NB4 (cell line): ENCODE results near the gene RBFOX1.

ENCODE experiments used
- DNase-seq: peaks from one replicate; pipeline ENCODE4 v3.0.0; 2010; ENCODE audit warnings: low read depth
- H3K4me3 ChIP-seq: one replicate; pipeline ENCODE4 v1.5.1; 2011; ENCODE audit warnings: mild to moderate bottlenecking, low read depth, low read length, moderate library complexity
- MYC ChIP-seq: IDR thresholded peaks from 2 replicates; pipeline ENCODE4 v1.6.1; 2011; ENCODE audit warnings: low read depth, low read length
- POLR2A ChIP-seq: IDR thresholded peaks from 2 replicates; pipeline ENCODE4 v1.6.1; 2011; ENCODE audit warnings: mild to moderate bottlenecking; ENCODE audit not compliant: insufficient read length; ENCODE audit errors: extremely low read depth
- TF ChIP-seq, protein P1 (sequence below): IDR thresholded peaks from 2 replicates; pipeline ENCODE4 v1.6.1; 2011; ENCODE audit warnings: low read depth, low read length
- TF ChIP-seq, protein P2 (sequence below): IDR thresholded peaks from one replicate; pipeline ENCODE4 v1.5.1; 2012; ENCODE audit warnings: low read depth, low read length

Gene RBFOX1

GRCh38 chr16:7440886-7441400, 108.3 kb downstream of the RBFOX1 start:
- TF ChIP-seq, protein P1, sequence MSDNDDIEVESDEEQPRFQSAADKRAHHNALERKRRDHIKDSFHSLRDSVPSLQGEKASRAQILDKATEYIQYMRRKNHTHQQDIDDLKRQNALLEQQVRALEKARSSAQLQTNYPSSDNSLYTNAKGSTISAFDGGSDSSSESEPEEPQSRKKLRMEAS: no peak
- TF ChIP-seq POLR2A: no peak
- TF ChIP-seq, protein P2, sequence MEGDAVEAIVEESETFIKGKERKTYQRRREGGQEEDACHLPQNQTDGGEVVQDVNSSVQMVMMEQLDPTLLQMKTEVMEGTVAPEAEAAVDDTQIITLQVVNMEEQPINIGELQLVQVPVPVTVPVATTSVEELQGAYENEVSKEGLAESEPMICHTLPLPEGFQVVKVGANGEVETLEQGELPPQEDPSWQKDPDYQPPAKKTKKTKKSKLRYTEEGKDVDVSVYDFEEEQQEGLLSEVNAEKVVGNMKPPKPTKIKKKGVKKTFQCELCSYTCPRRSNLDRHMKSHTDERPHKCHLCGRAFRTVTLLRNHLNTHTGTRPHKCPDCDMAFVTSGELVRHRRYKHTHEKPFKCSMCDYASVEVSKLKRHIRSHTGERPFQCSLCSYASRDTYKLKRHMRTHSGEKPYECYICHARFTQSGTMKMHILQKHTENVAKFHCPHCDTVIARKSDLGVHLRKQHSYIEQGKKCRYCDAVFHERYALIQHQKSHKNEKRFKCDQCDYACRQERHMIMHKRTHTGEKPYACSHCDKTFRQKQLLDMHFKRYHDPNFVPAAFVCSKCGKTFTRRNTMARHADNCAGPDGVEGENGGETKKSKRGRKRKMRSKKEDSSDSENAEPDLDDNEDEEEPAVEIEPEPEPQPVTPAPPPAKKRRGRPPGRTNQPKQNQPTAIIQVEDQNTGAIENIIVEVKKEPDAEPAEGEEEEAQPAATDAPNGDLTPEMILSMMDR: no peak
- TF ChIP-seq MYC: no peak
- no peak overlapping the region for H3K4me3 ChIP-seq
- no peak for DNase-seq

- TF ChIP-seq, protein P2: no peak
- H3K4me3 ChIP-seq: no peak overlapping the region
- DNase-seq: no peak
Observed at GRCh38 chr16:7442050-7442449, 109.4 kb downstream of the RBFOX1 start.

- H3K4me3 ChIP-seq: no peak overlapping the region
- no peak for TF ChIP-seq POLR2A
- no peak for TF ChIP-seq MYC
- TF ChIP-seq, protein P2: no peak
- TF ChIP-seq, protein P1: no peak
- no peak for DNase-seq
Observed at GRCh38 chr16:7443142-7443541, 110.5 kb downstream of the RBFOX1 start.

DNA sequence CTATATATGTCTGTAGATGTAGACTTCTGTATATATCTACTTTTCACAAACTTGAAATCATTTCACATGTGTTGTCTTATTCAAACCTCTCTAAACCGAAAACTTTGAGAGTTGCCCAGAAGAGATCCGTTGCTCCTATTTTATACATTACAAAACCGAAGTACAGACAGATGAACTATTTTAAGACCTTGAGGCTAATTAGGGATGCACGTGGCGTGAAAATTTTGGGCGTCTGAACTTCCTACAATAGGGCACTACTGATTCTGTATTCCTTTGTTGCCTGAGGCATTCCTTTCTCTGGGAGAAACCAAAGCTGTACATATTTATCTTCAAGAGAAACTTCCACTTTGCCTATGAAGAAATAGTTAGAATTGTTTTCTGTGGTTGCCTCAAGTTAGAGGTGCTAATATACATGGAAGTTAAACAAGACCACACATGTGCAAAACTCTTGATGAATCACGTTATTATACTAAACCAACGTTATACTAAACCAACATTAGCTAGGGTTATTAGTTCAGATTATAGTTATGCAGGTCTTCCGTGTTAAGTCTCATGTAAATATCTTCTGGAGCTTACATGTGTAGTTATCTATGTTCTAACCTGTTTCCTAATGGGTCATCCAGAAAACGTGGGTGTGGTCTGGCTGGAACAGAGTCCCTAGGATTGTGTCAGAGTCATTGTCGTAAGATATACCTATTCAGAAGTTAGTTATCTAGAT, 111.2 kb downstream of the RBFOX1 start:
- DNase-seq: no peak
- no peak overlapping the region for H3K4me3 ChIP-seq
- TF ChIP-seq POLR2A (no peak), MYC (no peak)
- TF ChIP-seq, protein P2: no peak
- TF ChIP-seq, protein P1: no peak

GRCh38 chr16:7449306-7449705, 116.7 kb downstream of the RBFOX1 start:
- H3K4me3 ChIP-seq: no peak overlapping the region
- DNase-seq: no peak
- TF ChIP-seq POLR2A (no peak), MYC (no peak)
- TF ChIP-seq, protein P1: no peak
- TF ChIP-seq, protein P2: no peak

DNA sequence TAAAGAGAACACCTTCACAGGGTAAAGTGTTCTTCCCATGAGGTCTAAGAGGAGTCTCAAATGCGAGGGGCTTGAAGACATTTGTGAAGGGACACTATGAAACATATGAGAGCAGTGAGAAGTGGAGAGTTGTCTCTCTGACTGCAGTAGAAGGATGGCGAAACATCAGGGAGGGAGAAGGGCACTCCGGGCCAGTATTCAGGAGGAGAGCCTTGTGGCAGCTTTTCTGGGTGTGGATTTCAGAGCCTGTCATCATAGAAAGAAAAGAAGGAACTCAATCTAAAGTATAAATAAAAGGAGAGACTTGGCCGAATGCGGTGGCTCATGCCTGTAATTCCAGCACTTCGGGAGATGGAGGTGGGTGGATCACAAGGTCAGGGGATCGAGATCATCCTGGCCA, 117.2 kb downstream of the RBFOX1 start:
- no peak overlapping the region for H3K4me3 ChIP-seq
- TF ChIP-seq MYC: no peak

More for the DNA sequence above, 117.2 kb downstream of the RBFOX1 start:
- no peak for DNase-seq
